CD14-positive monocyte (primary cell): ENCODE data around the gene TPGS2. TPM values are rescaled to one million over a fixed set of nuclear protein-coding genes. Genes with fewer than 3 reads are reported as not detected.
A peak's percentile ranks its signal among the peaks of the same experiment; 100 is the strongest.

Source experiments
- DNase-seq, 3 donors: peaks; one replicate each; pipeline ENCODE4 v3.0.0-alpha.2; 2011 to 2022
- H2AFZ ChIP-seq: 2 replicates; pipeline ENCODE4 v1.6.0; 2012; ENCODE audit warnings: mild to moderate bottlenecking, low read depth, low read length, inconsistent platforms; ENCODE audit not compliant: insufficient read depth, poor library complexity, severe bottlenecking
- H3K27ac ChIP-seq, 2 donors: 1 replicate in 1 of 2; 2 replicates in 1 of 2; pipeline ENCODE4 v1.5.1; 2012 to 2013; ENCODE audit warnings: low read length in 2 of 2, control low read depth in 1 of 2, inconsistent platforms in 1 of 2, low read depth in 1 of 2, mild to moderate bottlenecking in 1 of 2
- H3K27me3 ChIP-seq, 2 donors: one replicate each; pipeline versions ENCODE4 v1.6.0 to v1.6.1; 2011 to 2013; ENCODE audit warnings: low read length in 2 of 2; ENCODE audit not compliant: control insufficient read depth in 2 of 2, insufficient read depth in 2 of 2
- H3K36me3 ChIP-seq, 2 donors: replicated peaks in 1 of 2; 1 replicate in 1 of 2; 2 replicates in 1 of 2; pipeline versions ENCODE4 v1.5.1 to v1.6.1; 2012 to 2013; ENCODE audit warnings: low read length in 2 of 2, control low read depth in 1 of 2, inconsistent platforms in 1 of 2, mild to moderate bottlenecking in 1 of 2; ENCODE audit not compliant: insufficient read depth in 2 of 2, control insufficient read depth in 1 of 2
- H3K4me1 ChIP-seq, 2 donors: 1 replicate in 1 of 2; 2 replicates in 1 of 2; pipeline versions ENCODE4 v1.5.1 to v1.6.1; 2012 to 2013; ENCODE audit warnings: low read length in 2 of 2, control low read depth in 1 of 2, inconsistent platforms in 1 of 2, mild to moderate bottlenecking in 1 of 2, moderate library complexity in 1 of 2; ENCODE audit not compliant: insufficient read depth in 2 of 2, control insufficient read depth in 1 of 2
- H3K4me2 ChIP-seq: replicated peaks from 2 replicates; pipeline ENCODE3; 2012; ENCODE audit warnings: low read length, moderate library complexity, mild to moderate bottlenecking; ENCODE audit not compliant: poor library complexity, severe bottlenecking; ENCODE audit errors: extremely low read depth
- H3K4me3 ChIP-seq, 3 experiments: fragments of 200-600 bp in 1 of 3; sonication (generic) in 1 of 3; replicated peaks in 1 of 3; 1 replicate in 2 of 3; 2 replicates in 1 of 3; pipeline ENCODE4 v1.5.1; 2011 to 2013; ENCODE audit warnings: low read length in 3 of 3, mild to moderate bottlenecking in 3 of 3, control low read depth in 2 of 3, low read depth in 2 of 3, inconsistent platforms in 1 of 3, moderate library complexity in 1 of 3
- H3K79me2 ChIP-seq: 2 replicates; pipeline ENCODE4 v1.6.0; 2012; ENCODE audit warnings: mild to moderate bottlenecking, control low read depth, inconsistent platforms, low read length, moderate library complexity; ENCODE audit not compliant: insufficient read depth
- H3K9ac ChIP-seq: 2 replicates; pipeline ENCODE4 v1.6.0; 2017; ENCODE audit warnings: low read length, mild to moderate bottlenecking; ENCODE audit not compliant: insufficient read depth, poor library complexity, severe bottlenecking
- H3K9me3 ChIP-seq, 2 donors: replicated peaks in 1 of 2; 1 replicate in 1 of 2; 2 replicates in 1 of 2; pipeline versions ENCODE4 v1.5.1 to v1.6.1; 2012 to 2013; ENCODE audit warnings: low read length in 2 of 2, control low read depth in 1 of 2; ENCODE audit not compliant: control insufficient read depth in 1 of 2, insufficient read depth in 1 of 2
- H4K20me1 ChIP-seq: 2 replicates; pipeline ENCODE4 v1.6.0; 2012; ENCODE audit warnings: mild to moderate bottlenecking, low read length, control low read depth, moderate library complexity; ENCODE audit not compliant: insufficient read depth
- H3K27ac Mint-ChIP-seq, 7 donors: one replicate each; pipeline ENCODE4 v1.8.0; 2020; ENCODE audit warnings: mild to moderate bottlenecking in 7 of 7, mixed read lengths in 7 of 7, moderate library complexity in 6 of 7, inconsistent platforms in 2 of 7
- H3K27me3 Mint-ChIP-seq, 3 donors: one replicate each; pipeline ENCODE4 v1.8.0; 2021 to 2022; ENCODE audit warnings: low read depth in 3 of 3, mild to moderate bottlenecking in 3 of 3, mixed read lengths in 3 of 3, moderate library complexity in 3 of 3, inconsistent platforms in 1 of 3
- H3K36me3 Mint-ChIP-seq, 2 donors: one replicate each; pipeline ENCODE4 v1.8.0; 2020; ENCODE audit warnings: mixed read lengths in 2 of 2, inconsistent platforms in 1 of 2, mild to moderate bottlenecking in 1 of 2
- H3K4me1 Mint-ChIP-seq: one replicate; pipeline ENCODE4 v1.8.0; 2020; ENCODE audit warnings: mild to moderate bottlenecking, mixed read lengths
- H3K4me3 Mint-ChIP-seq, 2 donors: one replicate each; pipeline ENCODE4 v1.8.0; 2020; ENCODE audit warnings: mild to moderate bottlenecking in 2 of 2, mixed read lengths in 2 of 2, moderate library complexity in 1 of 2
- H3K9me3 Mint-ChIP-seq, 7 donors: one replicate each; pipeline ENCODE4 v1.8.0; 2020 to 2022; ENCODE audit warnings: mixed read lengths in 7 of 7, mild to moderate bottlenecking in 6 of 7, moderate library complexity in 6 of 7, inconsistent platforms in 2 of 7
- WGBS: methylation state at CpG from one replicate; pipeline ENCODE4 v1.1.5; 2013; ENCODE audit warnings: missing lambda C conversion rate; ENCODE audit not compliant: insufficient coverage; 5-methylcytosine and 5-hydroxymethylcytosine counted together
- intact Hi-C, 2 donors: fragments of 100-400 bp; cut with micrococcal nuclease; formaldehyde crosslinking; loops; one replicate each; pipeline versions ENCODE4 v1.15.0 to v1.15.1; 2023
- polyA plus RNA-seq, 3 donors: library from polyadenylated mRNA; depleted of rRNA in 1 of 3; unstranded in 2 of 3; stranded (reverse) in 1 of 3; fragments of 300-500 nt in 2 of 3; fragments of >200 nt in 1 of 3; fragmentation: Illumina TruSeq in 2 of 3; gene quantifications; 1 replicate in 2 of 3; 2 replicates in 1 of 3; pipeline ENCODE4 v1.2.3, GENCODE V29; 2012 to 2021
- TF ChIP-seq, protein P1 (sequence below): fragments of 200-600 bp; IDR thresholded peaks from one replicate; pipeline ENCODE4 v1.8.0; 2022; ENCODE audit warnings: antibody characterized with exemption, mild to moderate bottlenecking

Gene TPGS2
- polyA plus RNA-seq, 3 donors, result 27.6 to 50.1 (median 41.5) TPM

DNA sequence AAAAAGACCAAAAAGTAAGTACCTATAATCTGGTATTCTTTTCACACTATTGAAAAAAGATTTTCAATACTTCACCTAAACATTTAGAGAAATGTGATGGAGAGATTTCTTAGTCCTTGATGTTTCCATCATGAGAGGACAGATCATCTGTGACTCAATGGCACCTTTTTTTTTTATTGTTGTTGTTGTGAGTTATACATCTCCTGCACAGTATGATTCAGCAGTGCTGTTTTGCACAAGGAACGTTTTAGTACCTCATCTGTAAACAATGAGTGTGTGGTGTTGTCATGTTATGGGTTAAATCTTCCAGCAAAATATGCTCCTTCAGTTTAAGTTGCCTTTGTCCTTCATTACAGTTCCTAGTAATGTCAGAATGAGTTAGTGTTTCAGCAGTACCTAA, 2.3 kb upstream of the TPGS2 start:
- Histone ChIP-seq H3K9ac (no peak overlapping the region), H4K20me1 (no peaks in the 10 kb centered on the region), H3K4me3 (no peak overlapping the region), H3K79me2 (peaks cover 4% of the 10 kb centered on the region), H3K27me3 (no peaks in the 10 kb centered on the region), H2AFZ (no peak overlapping the region), H3K9me3 (no peaks in the 10 kb centered on the region), H3K4me1 (peaks cover 16 to 22% of the 10 kb centered on the region in 2 donors), H3K36me3 (no peaks in the 10 kb centered on the region), H3K27ac (no peak overlapping the region), H3K4me2 (no peak overlapping the region)
- H3K36me3 Mint-ChIP-seq, result peaks cover 5 to 6% of the 10 kb centered on the region in 2 donors
- peaks cover 23% of the 10 kb centered on the region for H3K4me1 Mint-ChIP-seq
- WGBS, result no CpG with 5 or more reads among the region's 1 CpG
- no peaks in the 10 kb centered on the region for H3K9me3 Mint-ChIP-seq
- TF ChIP-seq, protein P1, sequence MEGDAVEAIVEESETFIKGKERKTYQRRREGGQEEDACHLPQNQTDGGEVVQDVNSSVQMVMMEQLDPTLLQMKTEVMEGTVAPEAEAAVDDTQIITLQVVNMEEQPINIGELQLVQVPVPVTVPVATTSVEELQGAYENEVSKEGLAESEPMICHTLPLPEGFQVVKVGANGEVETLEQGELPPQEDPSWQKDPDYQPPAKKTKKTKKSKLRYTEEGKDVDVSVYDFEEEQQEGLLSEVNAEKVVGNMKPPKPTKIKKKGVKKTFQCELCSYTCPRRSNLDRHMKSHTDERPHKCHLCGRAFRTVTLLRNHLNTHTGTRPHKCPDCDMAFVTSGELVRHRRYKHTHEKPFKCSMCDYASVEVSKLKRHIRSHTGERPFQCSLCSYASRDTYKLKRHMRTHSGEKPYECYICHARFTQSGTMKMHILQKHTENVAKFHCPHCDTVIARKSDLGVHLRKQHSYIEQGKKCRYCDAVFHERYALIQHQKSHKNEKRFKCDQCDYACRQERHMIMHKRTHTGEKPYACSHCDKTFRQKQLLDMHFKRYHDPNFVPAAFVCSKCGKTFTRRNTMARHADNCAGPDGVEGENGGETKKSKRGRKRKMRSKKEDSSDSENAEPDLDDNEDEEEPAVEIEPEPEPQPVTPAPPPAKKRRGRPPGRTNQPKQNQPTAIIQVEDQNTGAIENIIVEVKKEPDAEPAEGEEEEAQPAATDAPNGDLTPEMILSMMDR, result no peak
- no peak overlapping the region for H3K27ac Mint-ChIP-seq
- no peak overlapping the region for H3K4me3 Mint-ChIP-seq
- intact Hi-C loops, result no loop called here
- DNase-seq, result no peak
- H3K27me3 Mint-ChIP-seq, result peaks cover 0 to 3% (median 0%) of the 10 kb centered on the region in 3 donors

DNA sequence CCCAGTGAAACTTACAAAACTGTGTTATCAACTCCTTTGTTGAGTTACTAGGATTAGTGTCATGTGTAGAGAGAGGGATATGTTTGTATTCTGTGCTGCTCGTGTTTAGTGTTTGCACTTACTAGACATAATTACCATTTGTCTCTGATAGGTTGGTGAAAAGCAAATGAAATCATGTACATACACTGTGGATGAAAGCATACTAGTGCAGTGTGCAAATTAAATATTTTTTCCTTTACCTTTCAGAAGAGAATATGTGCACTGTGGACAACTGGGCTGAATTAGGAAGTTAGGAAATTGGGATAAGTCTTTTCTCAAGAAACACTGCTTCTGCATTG, 1.3 kb upstream of the TPGS2 start:
- TF ChIP-seq, protein P1, result no peak
- H3K4me1 ChIP-seq, result peaks cover 16 to 22% of the 10 kb centered on the region in 2 donors
- H4K20me1 ChIP-seq, result no peaks in the 10 kb centered on the region
- Mint-ChIP-seq H3K36me3 (peaks cover 0 to 4% of the 10 kb centered on the region in 2 donors), H3K27ac (no peak overlapping the region), H3K4me3 (peak overlapping the region in 1 of 2 donors; percentile 98), H3K4me1 (peaks cover 23% of the 10 kb centered on the region), H3K9me3 (no peaks in the 10 kb centered on the region), H3K27me3 (peaks cover 0 to 3% (median 0%) of the 10 kb centered on the region in 3 donors)
- H3K36me3 ChIP-seq, result no peaks in the 10 kb centered on the region
- H3K27ac ChIP-seq, result no peak overlapping the region
- no CpG with 5 or more reads among the region's 1 CpG for WGBS
- no peak overlapping the region for H3K9ac ChIP-seq
- no peak for DNase-seq
- H2AFZ ChIP-seq, result peak overlapping the region; percentile 98
- intact Hi-C loops, result no loop called here
- peaks cover 12% of the 10 kb centered on the region for H3K79me2 ChIP-seq
- H3K4me3 ChIP-seq, result peak overlapping the region in 1 of 3 experiments; percentile 96
- no peaks in the 10 kb centered on the region for H3K9me3 ChIP-seq
- no peaks in the 10 kb centered on the region for H3K27me3 ChIP-seq
- H3K4me2 ChIP-seq, result peak overlapping the region; percentile 85
